Activated CD4-positive, alpha-beta T cell treated with anti-CD3 and anti-CD28 coated beads for 4 hours (primary cell): Measurements from ENCODE around the gene SH2D1A.
"Not testable (repeated sequence)": the region's sequence is repeated elsewhere in the genome, so short reads cannot be mapped to it uniquely, and the experiment has no call there.

Source experiments
- DNase-seq, 2 donors: peaks; one replicate each; pipeline ENCODE4 v3.0.0-alpha.2; 2020

Gene SH2D1A

DNA sequence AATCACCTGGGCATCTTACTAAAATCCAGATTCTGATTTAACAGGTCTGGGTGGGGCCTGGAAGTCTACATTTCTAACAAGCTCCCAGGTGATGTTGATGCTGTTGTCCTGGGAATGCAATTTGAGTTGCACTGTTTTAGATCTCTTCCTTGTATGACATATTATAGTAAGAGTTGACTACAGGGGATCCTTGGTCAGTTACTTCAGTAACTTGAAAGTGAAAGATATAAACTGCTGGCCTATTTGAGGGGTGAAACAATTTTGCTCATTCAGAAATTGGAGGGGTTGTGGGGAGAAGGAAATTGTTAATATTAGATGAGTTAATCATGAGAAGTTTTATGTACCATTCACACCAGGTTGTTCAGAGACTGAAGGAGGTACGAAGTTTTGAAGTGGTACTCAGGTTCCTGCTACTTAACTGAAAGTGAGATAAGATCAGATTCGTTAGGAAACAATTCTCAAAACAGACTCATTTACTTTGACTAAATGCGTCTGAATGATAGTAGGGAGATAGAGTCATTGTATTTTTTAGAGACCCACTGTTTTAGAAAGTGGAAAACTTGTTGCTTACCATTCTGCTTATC is 12.5 kb downstream of the SH2D1A start:
- DNase-seq = no peak

DNA sequence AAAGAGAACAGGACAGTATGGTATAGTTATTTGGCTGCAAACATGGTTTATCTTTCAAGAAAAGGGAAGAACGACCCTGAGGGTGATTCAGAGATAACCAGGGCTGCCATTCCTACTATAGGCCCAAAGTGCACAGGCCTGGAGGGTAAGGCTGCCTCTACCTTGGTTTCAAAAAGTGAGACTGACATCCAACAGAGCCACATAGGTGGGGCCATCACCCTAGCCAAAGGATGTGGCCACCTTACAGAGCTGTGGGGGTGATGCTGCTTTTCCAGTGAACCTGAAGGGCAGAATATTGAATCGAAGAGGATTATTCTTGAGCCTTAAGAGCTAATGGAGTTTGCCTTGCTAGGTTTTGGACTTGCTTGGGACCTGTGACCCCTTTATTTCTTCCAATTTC is 15.7 kb downstream of the SH2D1A start:
- no peak for DNase-seq

DNA sequence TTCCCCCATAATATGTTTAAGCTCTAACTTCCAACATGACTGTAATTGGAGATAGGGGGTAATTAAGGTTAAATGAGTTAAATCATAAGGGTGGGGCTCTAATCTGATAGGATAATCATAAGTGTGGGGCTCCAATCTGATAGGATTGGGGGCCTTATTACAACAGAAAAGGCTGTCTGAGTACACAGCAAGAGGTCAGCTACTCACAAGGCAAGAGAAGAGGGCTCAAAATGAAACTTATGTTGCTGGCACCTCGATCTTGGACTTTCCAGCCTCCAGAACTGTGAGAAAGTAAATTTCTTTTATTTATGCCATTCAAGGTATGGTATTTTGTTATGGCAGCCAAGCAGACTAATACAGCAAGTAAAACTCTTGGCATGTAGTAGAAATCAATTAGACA is 16.4 kb downstream of the SH2D1A start:
- DNase-seq = no peak

DNA sequence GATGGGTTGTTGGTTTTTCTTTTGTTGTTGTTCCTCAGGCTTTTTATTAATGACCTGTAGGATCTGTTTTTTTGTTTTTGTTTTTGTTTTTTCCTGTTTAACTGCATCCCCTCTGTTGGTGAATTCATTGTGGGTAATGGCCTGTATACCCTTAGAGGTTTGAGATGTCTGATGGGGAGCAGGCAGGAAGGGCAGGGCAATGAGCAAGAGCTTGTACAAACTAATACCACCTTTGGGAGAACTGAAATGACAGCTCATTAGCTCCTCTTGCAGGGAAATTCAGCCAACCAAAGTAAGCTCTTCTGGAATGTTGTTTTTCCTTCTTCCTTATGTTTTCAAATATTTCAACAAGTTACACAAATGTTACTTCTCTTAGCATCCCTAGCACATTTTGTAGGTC is 23.4 kb downstream of the SH2D1A start:
- no peak for DNase-seq

DNA sequence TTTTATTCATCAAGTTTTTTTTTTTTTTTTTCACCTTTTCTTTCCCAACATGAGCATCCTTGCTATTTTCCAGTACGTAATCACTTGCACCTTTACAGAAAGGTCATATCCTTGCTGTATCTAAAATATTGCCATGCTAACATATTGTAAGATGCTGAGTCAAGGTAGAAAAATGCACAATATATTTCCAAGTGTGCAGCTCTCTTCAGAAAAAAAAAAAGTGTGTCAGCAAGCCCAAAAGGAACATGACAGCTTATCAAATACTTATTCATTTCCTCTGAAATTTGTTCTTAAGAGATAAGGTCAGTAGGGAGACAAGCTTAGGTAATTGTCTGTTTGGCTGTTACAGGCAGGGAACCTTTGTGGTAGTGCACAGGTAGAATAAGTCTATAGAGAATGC is 27.0 kb downstream of the SH2D1A start:
- no peak for DNase-seq

DNA sequence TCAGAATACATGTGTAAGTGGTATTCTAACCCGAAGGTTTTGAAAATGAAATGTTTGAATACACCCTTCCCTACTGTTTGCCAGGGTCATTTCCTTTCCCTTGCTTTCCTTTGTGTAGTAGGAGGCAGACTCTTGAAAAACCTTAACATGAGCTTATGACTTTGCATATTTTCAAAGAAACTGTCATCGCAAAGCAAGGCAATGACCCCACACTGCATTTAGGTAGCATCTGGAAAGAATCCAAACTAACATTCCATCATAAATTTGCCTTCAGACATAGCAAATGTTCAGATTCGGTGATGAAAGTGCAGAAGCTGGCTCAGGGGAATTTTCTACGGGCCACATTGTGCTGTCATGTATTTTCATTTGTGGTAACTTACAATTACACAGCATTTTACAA is 32.3 kb downstream of the SH2D1A start:
- DNase-seq = no peak

DNA sequence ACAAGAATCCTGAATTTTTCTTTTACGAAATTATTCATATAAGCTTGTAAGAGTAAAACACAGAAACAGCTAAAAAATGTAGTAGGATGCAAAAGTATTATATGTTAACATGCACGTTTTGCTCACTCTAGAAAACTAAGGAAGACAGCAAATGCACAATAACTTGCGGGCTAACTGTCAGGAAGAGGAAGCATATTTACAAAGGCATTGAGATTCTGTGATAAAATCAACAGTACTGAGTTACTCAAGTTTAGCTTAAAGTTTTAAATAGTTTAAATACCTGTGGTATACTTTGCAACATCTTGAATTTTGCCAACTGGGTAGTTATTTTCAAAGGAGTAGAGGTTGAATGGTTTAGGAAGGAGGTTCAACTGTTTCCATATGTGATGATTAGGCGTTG is 37.0 kb downstream of the SH2D1A start:
- no peak for DNase-seq

DNA sequence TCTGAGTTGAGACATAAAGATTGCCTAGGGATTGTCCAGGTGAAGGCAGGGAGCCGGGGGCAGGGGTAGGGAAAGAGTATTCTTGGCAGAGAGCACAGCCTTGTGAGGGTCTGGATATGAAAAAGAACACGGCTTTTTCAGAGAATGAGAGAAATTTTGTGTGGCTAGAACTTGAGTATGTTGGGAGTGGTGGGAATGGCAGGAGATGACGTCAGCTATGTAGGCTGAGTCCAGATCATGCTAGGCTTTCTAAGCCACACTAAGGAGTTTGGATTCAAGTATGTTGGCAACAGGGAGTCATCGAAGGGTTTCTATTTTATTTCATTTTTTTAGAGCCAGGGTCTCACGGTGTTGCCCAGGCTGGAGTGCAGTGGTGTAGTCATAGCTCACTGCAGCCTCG is 40.0 kb downstream of the SH2D1A start:
- no peak for DNase-seq

DNA sequence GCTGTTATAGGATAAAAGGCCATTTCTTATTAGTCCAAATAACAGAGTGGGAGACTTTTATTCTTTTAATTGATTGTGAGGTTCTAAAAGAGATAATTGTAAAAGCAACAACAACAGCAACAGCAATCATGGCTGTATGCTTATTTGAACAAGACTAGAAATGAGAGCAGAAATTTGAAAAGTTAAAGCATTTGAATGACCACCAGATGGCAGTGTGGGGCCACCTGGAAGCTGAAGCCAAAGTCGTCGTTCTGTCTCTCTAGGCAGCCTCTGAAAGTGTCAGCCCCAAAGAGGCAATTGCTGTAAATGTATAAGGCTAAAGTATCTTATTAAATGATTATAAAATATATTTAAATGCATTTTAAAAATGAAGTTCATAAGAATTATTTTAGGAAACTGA is 42.2 kb downstream of the SH2D1A start:
- peak; percentile 52 to 70 for DNase-seq

DNA sequence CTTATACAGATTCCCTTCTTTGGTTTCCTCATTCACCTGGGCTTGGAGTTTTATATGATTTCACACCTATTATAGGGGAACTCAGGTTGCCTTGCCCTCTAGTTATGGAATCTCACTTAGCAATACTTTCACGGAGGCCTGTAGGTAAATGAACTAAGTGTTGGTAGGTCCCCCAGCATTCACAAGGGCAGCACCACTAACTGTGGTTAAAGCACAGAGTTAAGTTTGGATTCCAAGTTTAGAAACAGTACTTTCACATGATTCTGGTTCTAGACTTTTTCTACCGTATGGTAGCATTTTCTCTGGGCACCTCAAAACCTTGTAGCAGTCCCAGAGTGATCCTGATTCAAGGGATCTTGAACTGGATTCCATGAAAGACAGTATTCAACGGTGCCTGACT is 46.4 kb downstream of the SH2D1A start:
- no peak for DNase-seq

DNA sequence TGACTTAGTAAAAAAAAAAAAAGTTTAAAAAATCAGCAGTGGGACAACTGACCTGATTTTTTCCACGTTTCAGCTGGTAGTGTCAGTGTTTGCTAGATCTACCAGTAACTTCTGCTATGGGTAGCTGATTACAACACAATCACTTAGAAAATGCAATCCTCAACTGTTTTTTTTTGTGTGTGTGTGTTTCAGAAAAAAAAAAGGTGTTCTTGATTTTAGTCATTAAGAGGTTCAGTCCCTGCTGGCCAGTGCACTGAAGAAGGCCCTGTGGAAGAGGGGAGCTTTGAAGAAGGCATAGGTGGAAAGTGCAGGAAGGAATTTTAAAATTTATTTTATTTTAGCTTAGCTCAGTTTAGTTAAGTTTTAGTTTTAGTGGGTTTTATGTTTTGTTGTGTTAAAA is 46.9 kb downstream of the SH2D1A start:
- DNase-seq = no peak

DNA sequence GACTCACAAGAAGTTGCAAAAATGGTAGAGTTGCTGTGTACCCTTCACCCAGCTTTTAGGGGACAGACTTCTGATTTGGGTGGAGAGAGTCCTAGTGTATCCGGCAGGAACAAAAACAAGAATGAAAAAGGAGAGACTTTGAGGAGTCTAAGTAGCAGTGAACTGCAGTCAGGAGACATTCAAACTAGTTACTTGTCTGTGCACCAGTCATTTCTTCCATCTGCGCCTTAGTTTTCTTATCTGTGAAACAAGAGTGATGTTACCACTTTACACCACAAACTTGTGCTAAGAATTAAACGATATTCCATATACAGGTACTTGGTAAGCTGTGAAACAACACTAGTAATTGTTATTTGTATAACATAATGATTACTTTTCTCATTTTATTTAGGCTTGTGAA is 47.3 kb downstream of the SH2D1A start:
- DNase-seq = no peak

DNA sequence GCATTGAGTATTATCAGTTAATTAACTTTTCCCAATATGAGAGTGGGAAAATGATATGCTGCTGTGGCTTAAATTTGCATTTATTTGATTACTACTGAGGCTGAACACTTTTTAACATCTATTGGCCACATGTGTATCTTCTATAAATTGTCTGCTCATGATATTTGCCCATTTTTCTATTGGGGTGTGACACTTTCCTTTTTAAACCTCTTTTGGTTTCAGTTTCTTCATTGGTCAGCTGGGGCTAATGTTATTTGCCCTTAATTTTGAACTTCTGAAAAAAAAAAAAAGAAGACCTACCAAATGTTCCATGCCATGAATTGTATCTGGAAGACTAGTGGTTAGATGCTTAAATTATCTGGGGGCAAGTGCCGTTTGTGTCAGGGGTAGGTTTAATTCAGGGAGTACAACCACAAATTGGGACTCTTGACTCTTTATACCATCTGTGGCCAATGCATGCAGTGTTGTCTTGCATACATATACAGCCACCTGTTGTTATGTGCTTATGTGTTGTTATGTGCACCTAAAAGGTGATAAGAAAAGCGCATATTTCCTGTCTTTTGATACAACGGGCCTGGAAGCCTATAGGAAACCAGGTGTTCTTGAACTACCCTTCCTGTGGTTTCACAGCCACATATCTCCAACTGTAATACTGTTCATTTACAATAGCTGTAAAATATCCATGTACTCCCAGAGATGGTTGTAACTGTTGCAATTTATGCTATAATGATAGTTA is 49.0 kb downstream of the SH2D1A start:
- no peak for DNase-seq

DNA sequence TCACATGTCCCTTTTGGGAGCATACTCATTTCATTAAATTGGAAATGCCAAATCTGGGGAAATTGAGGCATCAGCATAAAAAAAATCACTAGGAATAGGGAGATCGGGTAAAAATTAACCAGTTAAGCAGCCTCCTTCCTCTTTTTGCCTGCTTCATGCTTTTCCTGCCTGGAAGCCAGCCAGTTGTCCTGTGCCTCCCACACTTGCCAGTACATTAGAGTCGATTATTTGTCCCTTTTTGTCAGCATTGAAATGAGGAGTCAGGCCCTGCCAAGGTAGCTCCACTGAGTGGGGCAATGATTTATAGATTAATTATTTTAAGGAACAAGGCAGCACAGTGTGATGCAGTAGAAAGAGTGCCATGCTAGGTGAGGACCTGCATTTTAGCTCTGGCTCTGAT is 55.3 kb downstream of the SH2D1A start:
- DNase-seq = no peak

DNA sequence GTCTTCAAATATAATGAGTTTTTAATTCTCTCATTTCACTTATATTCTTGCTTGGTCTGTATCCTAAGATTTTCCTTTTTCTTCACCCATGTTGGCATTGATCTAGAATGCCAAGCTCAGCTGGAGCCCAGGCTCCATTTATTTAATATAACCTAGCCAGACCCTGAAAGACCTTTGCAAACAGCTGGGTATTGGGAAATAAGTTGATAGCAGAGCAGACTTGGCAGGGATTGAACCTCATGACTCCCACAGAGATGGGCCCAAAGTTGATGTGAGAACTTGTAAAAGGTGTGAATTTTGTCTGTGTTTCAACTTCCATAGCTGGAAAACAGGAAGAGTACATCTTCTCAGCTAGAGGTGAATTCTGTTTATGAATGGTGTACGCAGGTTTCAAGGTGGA is 59.5 kb downstream of the SH2D1A start:
- DNase-seq = no peak

DNA sequence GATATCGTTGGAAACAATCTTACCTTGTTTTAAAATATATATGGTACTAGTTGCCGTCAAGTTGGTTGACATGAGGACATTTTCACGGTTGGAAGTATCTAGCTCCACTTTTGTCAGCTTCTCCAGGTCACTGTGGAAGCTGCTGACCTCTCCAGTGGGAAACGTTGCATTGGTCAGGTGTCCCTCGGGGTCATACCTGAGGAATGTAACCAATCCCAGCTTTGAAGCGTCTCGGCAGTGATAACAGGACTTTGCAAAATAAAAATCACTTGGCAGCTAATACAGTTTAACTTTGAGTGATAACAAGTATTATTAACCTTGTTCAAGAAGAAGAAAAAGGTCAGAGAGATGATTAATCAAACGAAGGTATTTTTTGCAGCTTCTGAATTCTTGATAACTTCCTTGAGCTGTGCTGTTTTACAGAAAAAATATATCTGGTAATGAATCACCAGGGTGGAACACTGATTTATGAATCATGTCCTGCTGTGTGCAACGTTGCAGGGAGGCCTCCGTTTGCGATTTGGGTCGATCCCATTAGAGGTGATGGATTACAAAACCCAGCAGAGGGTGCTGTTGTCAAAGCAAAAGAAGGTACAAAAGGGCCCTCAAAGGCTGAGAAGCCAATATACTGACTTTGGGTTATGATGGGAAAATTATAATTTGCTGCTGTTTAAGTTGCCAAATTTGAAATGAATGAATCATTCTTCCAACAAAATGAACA is 60.1 kb downstream of the SH2D1A start:
- DNase-seq = peak; percentile 54 to 73

DNA sequence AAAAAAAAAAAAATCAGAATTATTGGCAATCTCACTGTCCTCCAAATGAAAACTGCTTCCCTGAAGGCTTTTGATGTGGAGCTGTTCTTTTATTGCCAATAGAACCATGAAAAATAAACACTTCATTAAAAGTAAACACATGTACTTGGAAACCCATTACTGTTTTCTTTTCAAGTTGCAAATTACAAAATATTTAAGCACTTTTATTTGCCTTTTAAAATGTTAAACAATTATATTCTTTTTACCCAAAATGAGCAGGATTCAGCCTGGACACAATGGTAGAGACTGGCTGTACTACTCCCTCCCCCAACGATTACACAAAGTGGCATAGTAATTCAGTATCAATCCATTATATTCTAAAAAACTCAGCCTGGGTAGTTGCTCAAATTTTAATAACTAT is 60.9 kb downstream of the SH2D1A start:
- no peak for DNase-seq

DNA sequence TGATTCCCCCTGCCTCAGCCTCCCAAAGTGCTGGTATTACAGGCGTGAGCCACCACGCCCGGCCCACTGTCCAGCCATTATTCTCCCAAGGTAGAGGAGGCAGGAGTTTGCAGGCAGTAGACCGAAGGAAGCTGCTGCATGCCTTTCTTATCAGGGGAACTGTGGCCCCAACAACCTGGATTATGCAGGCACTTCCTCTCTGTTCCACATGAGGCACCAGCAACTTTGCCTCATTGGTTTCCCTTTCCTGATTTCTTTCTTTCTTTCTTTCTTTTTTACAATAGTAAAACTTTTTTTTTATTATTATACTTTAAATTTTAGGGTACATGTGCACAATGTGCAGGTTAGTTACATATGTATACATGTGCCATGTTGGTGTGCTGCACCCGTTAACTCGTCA is 62.0 kb downstream of the SH2D1A start:
- DNase-seq = not testable (repeated sequence)

DNA sequence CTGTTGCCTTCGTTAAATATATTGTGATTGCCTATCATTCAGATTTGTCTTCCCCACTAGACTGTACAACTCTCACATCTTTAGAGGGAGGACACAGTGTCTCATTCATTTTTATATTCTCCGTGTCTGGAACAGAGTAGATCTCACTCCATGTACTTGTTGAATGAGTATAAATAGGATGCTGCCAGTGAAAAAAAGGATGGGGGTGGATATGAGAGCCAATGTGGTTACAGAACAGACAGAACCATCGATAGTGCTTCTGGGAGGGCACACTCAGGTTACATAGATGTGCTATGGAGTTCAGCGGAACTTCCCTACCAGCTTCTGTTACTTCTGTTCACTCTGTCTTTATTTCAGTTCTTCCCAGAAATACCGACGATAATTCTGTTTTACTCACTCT is 66.9 kb downstream of the SH2D1A start:
- DNase-seq = no peak

DNA sequence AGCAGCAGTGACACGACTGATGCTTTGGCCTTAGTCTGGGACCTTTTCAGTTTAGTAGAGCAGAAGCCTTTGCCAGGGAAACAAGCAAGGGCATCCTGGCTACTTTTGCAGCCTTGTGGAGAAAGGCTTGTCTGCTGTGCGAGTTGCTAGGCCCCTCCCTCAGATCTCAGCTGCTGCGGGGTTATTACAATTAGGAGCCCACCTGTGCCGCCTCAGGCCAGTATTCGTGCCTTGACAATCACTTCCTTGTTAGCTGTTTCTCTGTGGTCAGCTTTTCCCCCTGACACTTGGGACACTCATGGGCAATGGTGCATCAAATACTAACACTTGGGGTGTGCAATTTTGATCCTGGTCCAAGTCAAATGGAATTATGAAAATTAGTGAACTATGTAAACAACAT is 67.9 kb downstream of the SH2D1A start:
- DNase-seq = no peak

DNA sequence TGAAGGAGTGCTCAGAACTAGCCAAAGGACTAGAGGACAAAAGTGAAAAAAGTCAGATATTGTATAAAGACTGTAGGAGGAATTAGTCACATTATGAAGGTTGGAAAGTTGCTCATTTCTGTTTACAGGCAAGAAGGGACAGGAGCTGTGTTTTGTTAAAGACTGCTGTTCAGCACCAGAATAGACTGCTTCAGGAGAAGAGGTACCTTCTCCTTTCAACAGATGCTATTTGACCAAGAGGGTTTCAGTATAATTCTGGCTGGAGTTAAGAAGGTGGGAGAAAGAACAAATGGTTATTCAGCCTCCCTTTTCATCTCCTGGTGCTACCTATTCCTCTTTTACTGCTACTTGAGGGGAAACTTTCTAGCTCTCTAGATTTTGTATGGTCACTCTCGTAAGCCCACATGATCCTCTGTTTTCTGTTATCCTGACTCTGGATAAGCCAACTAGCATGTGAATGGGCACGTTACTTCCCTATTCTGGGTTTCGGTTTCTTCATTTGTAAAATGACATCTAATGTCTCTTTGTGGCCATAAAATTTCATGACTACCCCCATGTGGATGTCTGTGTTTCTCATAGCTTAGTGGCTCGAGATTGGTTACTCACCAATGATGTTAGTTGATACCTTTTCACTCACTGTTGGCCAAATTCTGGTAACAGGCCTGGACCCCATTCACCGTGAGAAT is 68.9 kb downstream of the SH2D1A start:
- DNase-seq = no peak

DNA sequence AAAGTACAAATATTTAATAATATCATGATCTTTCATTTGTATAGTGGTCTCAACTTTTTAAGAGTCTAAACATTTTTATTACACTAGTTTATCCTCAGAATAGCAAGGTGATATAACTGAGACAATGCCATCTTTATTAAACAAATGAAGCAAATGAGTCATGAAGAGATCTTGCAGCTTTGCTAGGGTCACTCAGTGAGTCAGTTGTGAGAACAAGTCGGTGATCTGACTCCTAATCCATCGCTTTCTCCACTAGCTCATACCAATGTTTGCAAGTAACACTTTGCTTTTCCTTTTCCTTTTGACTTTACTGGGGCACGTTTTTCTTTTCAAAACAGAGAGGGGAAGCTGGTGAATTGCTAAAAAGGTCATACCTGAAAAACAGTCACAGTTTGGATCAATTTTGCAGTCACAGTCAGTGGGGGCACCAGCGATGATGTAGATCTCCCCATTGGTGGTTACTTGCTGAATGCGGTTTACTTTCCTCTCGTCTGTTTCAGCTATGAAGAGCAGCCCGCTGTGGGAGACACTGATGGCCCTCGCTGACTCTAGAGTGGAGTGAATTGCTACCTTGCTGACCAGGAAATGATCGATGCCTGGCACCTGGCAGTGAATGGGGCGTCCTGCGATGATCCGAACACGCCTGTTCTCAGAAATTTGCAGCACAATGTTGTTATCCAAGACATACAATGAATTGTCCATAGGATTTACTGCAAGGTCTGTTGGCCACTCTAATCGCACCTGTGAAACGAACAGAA is 75.7 kb downstream of the SH2D1A start:
- no peak for DNase-seq
